Osteoblast (primary cell): ENCODE results near the gene ST8SIA4. TPM values are rescaled to one million over a fixed set of nuclear protein-coding genes. Genes with fewer than 3 reads are reported as not detected.

Source experiments
- DNase-seq: peaks from one replicate; pipeline ENCODE4 v3.0.0; 2011; ENCODE audit warnings: low spot score, mixed read lengths; ENCODE audit not compliant: insufficient read length; ENCODE audit errors: missing footprints
- H2AFZ ChIP-seq: 2 replicates; pipeline ENCODE4 v1.6.0; 2011; ENCODE audit warnings: mild to moderate bottlenecking, low read length
- H3K27ac ChIP-seq: 2 replicates; pipeline ENCODE4 v1.5.1; 2011; ENCODE audit warnings: mild to moderate bottlenecking, low read depth, low read length, moderate library complexity
- H3K27me3 ChIP-seq: 2 replicates; pipeline ENCODE4 v1.6.0; 2012; ENCODE audit warnings: mild to moderate bottlenecking, control low read depth, inconsistent platforms, low read length, moderate library complexity; ENCODE audit not compliant: insufficient read depth
- H3K36me3 ChIP-seq: 2 replicates; pipeline ENCODE4 v1.5.1; 2011; ENCODE audit warnings: mild to moderate bottlenecking, low read length, control low read depth, moderate library complexity; ENCODE audit not compliant: insufficient read depth
- H3K4me1 ChIP-seq: 2 replicates; pipeline ENCODE4 v1.5.1; 2011; ENCODE audit warnings: mild to moderate bottlenecking, low read length, control low read depth, moderate library complexity; ENCODE audit not compliant: insufficient read depth
- H3K4me2 ChIP-seq: 2 replicates; pipeline ENCODE4 v1.6.0; 2011; ENCODE audit warnings: mild to moderate bottlenecking, low read length; ENCODE audit not compliant: insufficient read depth
- H3K4me3 ChIP-seq: fragments of 200-600 bp; sonication (generic); 3 replicates; pipeline ENCODE4 v1.5.1; 2012; ENCODE audit warnings: mild to moderate bottlenecking, low read length, inconsistent platforms; ENCODE audit not compliant: insufficient read depth
- H3K79me2 ChIP-seq: 2 replicates; pipeline ENCODE4 v1.6.0; 2012; ENCODE audit warnings: mild to moderate bottlenecking, low read length, control low read depth, inconsistent platforms; ENCODE audit not compliant: insufficient read depth
- H3K9me3 ChIP-seq: 2 replicates; pipeline ENCODE4 v1.5.1; 2011; ENCODE audit warnings: low read depth, low read length, control low read depth
- H4K20me1 ChIP-seq: 2 replicates; pipeline ENCODE4 v1.6.0; 2012; ENCODE audit warnings: mild to moderate bottlenecking, low read length, control low read depth; ENCODE audit not compliant: insufficient read depth
- total RNA-seq: library from RNA; depleted of rRNA; stranded (reverse); fragments of >200 nt; gene quantifications from 2 replicates; pipeline ENCODE4 v1.2.3, GENCODE V29; 2012
- TF ChIP-seq, protein P1 (sequence below): IDR thresholded peaks from 2 replicates; pipeline ENCODE4 v1.5.1; 2011; ENCODE audit warnings: mild to moderate bottlenecking, low read depth, low read length, moderate library complexity; ENCODE audit errors: extremely low read depth

The ST8SIA4 gene
- total RNA-seq, 1 donor: 1.4 TPM

DNA sequence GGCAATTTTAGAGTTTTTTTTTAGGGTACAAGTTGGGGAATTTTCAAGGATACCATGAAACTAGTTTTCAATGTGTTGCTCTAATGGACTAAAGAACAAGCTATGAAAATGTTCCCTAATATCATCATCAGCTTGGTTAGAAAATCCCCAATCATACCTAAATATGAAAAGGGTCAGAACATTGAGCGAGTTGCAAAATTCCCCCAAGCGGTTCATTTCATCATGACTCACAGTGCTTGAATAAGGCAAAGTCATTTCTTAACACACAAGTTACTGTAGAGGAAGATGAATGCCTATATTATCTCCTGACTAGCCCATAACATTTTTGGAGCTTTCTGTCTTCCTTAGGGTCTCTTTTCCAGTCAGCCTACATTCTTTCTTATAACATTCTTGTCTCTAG, 62.7 kb downstream of the ST8SIA4 start:
- no peak for DNase-seq
- Histone ChIP-seq H3K4me3 (no peak overlapping the region), H3K9me3 (no peaks in the 10 kb centered on the region), H3K27ac (no peak overlapping the region), H2AFZ (no peak overlapping the region), H3K36me3 (no peaks in the 10 kb centered on the region), H3K4me2 (no peak overlapping the region), H3K79me2 (no peaks in the 10 kb centered on the region), H4K20me1 (no peaks in the 10 kb centered on the region), H3K27me3 (no peaks in the 10 kb centered on the region), H3K4me1 (peaks cover 5% of the 10 kb centered on the region)
- TF ChIP-seq, protein P1, sequence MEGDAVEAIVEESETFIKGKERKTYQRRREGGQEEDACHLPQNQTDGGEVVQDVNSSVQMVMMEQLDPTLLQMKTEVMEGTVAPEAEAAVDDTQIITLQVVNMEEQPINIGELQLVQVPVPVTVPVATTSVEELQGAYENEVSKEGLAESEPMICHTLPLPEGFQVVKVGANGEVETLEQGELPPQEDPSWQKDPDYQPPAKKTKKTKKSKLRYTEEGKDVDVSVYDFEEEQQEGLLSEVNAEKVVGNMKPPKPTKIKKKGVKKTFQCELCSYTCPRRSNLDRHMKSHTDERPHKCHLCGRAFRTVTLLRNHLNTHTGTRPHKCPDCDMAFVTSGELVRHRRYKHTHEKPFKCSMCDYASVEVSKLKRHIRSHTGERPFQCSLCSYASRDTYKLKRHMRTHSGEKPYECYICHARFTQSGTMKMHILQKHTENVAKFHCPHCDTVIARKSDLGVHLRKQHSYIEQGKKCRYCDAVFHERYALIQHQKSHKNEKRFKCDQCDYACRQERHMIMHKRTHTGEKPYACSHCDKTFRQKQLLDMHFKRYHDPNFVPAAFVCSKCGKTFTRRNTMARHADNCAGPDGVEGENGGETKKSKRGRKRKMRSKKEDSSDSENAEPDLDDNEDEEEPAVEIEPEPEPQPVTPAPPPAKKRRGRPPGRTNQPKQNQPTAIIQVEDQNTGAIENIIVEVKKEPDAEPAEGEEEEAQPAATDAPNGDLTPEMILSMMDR: no peak

GRCh38 chr5:100838048-100838473, 65.0 kb downstream of the ST8SIA4 start:
- Histone ChIP-seq H3K27ac (no peak overlapping the region), H3K4me3 (no peak overlapping the region), H3K27me3 (no peaks in the 10 kb centered on the region), H3K4me1 (peaks cover 5% of the 10 kb centered on the region), H2AFZ (no peak overlapping the region), H3K79me2 (no peaks in the 10 kb centered on the region), H3K9me3 (no peaks in the 10 kb centered on the region), H3K4me2 (no peak overlapping the region), H4K20me1 (no peaks in the 10 kb centered on the region), H3K36me3 (no peaks in the 10 kb centered on the region)
- no peak for DNase-seq
- TF ChIP-seq, protein P1: no peak

DNA sequence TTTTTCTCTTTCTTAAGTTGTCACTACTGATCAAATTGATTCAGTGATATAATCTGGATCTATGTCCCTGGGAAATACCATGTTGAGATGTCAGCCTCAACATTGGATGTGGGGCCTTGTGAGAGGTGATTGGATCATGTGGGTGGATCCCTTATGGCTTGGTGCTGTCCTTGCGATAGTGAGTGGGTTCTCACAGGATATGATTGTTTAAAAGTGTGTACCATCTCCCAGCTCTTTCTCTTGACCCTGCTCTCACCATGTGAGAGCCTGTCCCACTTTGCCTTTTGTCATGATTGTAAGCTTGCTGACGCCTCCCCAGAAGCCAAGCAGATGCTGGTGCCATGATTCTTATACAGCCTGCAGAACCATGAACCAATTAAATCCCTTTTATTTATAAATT, 68.6 kb downstream of the ST8SIA4 start:
- H3K36me3 ChIP-seq: no peaks in the 10 kb centered on the region
- H3K4me2 ChIP-seq: no peak overlapping the region
- H3K27ac ChIP-seq: no peak overlapping the region
- H3K79me2 ChIP-seq: no peaks in the 10 kb centered on the region
- no peak overlapping the region for H2AFZ ChIP-seq
- TF ChIP-seq, protein P1: no peak
- no peaks in the 10 kb centered on the region for H4K20me1 ChIP-seq
- H3K27me3 ChIP-seq: no peaks in the 10 kb centered on the region
- no peaks in the 10 kb centered on the region for H3K9me3 ChIP-seq
- no peaks in the 10 kb centered on the region for H3K4me1 ChIP-seq
- no peak overlapping the region for H3K4me3 ChIP-seq
- DNase-seq: no peak

DNA sequence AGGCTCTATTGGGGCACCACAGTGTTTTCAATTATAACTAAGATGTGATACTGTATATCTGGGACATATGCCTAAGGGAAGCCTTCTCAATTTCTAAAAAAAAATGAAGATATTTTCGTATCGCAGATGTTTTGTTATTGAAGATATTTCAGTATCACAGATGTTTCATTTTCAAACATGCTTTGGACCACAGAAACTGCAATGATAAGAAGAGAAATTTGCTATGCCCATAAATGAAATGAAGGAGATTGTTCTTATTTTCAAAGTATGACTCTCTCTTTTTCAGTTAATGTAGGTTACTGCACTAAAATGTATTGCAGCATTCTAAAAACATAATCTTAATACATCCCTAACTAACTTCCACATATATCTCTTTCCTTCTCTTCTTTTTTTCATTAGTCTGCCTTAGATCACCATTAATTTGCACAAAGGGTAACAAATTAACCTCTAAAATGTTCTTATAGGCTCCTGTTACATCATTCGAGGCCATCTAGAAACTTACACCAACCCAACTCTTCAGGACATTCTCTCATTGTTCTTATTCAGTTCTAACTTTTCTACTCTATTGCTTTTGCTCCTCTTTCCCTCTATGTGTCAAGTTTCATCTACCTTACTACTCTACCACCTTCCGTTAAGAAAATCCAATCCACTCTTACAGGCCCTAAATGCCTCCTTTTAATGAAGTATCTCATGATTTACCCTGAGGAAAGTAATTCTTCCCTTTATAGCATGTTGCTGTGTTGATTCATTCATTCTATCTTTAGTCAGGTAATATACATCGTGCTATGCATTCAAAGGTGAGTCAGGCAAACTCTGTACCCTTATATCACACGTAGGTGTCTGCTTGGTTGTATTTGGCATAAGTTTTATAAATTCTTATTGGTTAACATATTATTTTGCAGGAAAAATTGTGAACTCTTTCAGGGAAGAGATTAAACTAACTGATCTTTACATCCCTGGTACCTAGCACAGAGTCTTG, 70.5 kb downstream of the ST8SIA4 start:
- Histone ChIP-seq H3K9me3 (no peaks in the 10 kb centered on the region), H2AFZ (no peak overlapping the region), H4K20me1 (no peaks in the 10 kb centered on the region), H3K4me1 (peaks cover 3% of the 10 kb centered on the region), H3K4me3 (no peak overlapping the region), H3K79me2 (no peaks in the 10 kb centered on the region), H3K27me3 (no peaks in the 10 kb centered on the region), H3K27ac (no peak overlapping the region), H3K4me2 (no peak overlapping the region), H3K36me3 (no peaks in the 10 kb centered on the region)
- TF ChIP-seq, protein P1: no peak
- no peak for DNase-seq
